Kidney (tissue), 14 donors: ENCODE results near the gene RNF25. TPM values are rescaled to one million over a fixed set of nuclear protein-coding genes. Genes with fewer than 3 reads are reported as not detected.

Source experiments
- DNase-seq, 5 donors: peaks; one replicate each; pipeline ENCODE4 v3.0.0-alpha.2; 2013 to 2020
- FAIRE-seq: peaks from 2 replicates; lab custom pipeline; 2012; peaks lifted over from hg19 to GRCh38; lab: Jason Lieb, UNC
- H3K27ac ChIP-seq, 2 donors: one replicate each; pipeline ENCODE4 v1.7.0; 2013; ENCODE audit warnings: low read depth in 2 of 2, low read length in 2 of 2, inconsistent platforms in 1 of 2
- H3K27me3 ChIP-seq: one replicate; pipeline ENCODE4 v1.7.1; 2013; ENCODE audit warnings: low read length, inconsistent platforms; ENCODE audit not compliant: control insufficient read depth, insufficient read depth
- H3K36me3 ChIP-seq, 3 donors: one replicate each; pipeline versions ENCODE4 v1.7.0 to v1.7.1; 2013; ENCODE audit warnings: low read length in 3 of 3, control low read depth in 1 of 3, inconsistent platforms in 1 of 3; ENCODE audit not compliant: insufficient read depth in 3 of 3, control insufficient read depth in 2 of 3
- H3K4me1 ChIP-seq, 3 donors: one replicate each; pipeline versions ENCODE4 v1.7.0 to v1.7.1; 2013; ENCODE audit warnings: low read length in 3 of 3, inconsistent platforms in 1 of 3, low read depth in 1 of 3; ENCODE audit not compliant: control insufficient read depth in 2 of 3, insufficient read depth in 2 of 3
- H3K4me3 ChIP-seq, 3 donors: one replicate each; pipeline versions ENCODE4 v1.7.0 to v1.8.1; 2013; ENCODE audit warnings: low read length in 3 of 3, control low read depth in 1 of 3, inconsistent platforms in 1 of 3
- H3K9ac ChIP-seq, 3 donors: one replicate each; pipeline versions ENCODE4 v1.7.0 to v1.7.1; 2013; ENCODE audit warnings: low read length in 3 of 3, control low read depth in 1 of 3, inconsistent platforms in 1 of 3
- H3K9me3 ChIP-seq, 3 donors: one replicate each; pipeline versions ENCODE4 v1.7.0 to v1.7.1; 2013; ENCODE audit warnings: low read length in 3 of 3, control low read depth in 1 of 3, inconsistent platforms in 1 of 3; ENCODE audit not compliant: control insufficient read depth in 2 of 3, insufficient read depth in 1 of 3
- intact Hi-C: fragments of 100-400 bp; cut with DNase I; formaldehyde crosslinking; loops from one replicate; pipeline ENCODE4 v1.11.1; 2022
- polyA plus RNA-seq: library from polyadenylated mRNA; stranded (reverse); fragments of 350-450 nt; fragmentation: Illumina TruSeq; extraction: RNeasy Lipid Tissue Mini Kit (QIAGEN cat#74804); gene quantifications from one replicate; pipeline ENCODE4 v1.2.3, GENCODE V29; 2014; ENCODE audit warnings: low read depth, low replicate concordance; ENCODE audit not compliant: insufficient read depth
- total RNA-seq: library from RNA; stranded (reverse); fragmentation: NEBNext Ultra II Directional; extraction: Animal tissue kit (Norgen Biotek cat#: 25700); gene quantifications from one replicate; pipeline ENCODE4 v1.2.1, GENCODE V29; 2021
- TF ChIP-seq, protein P1 (sequence below): IDR thresholded peaks from 3 replicates; pipeline ENCODE4 v1.5.1; 2012; ENCODE audit warnings: mild to moderate bottlenecking, moderate library complexity, borderline replicate concordance; ENCODE audit not compliant: insufficient read depth; ENCODE audit errors: extremely low read depth
- donor health status: control.
- donor health status: control.
- donor health status: control.
- donor health status: control.
- donor health status: control.
- donor health status: DM: yes; HTN: yes; CAD: no.
- donor health status: Normal renal cell carcinoma (clear cell type).

The RNF25 gene
- total and polyA plus RNA-seq, 2 donors from 2014 or later = 27.8 to 30.2 TPM

DNA sequence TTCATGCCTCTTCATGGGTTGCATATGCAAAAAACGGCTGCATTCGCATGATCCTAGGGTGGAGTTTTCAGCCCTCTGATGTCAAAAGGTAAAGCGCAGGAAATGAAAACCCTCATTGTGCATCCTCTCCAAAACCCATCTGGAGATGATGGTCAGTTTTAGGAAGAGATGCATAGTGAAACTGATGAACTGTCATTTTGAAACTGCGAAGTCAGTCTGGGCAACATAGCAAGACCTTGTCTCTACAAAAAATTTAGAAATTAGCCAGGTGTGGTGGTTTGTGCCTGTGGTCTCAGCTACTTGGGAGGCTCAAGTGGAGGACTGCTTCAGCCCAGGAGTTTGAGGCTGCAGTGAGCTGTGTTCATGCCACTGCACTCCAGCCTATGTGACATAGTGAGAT lies 36.3 kb upstream of the RNF25 start:
- H3K9ac ChIP-seq = no peak overlapping the region
- intact Hi-C loops = no loop called here
- H3K27me3 ChIP-seq = no peaks in the 10 kb centered on the region
- DNase-seq (no peak), FAIRE-seq (no peak)
- no peaks in the 10 kb centered on the region for H3K36me3 ChIP-seq
- no peak overlapping the region for H3K4me3 ChIP-seq
- peaks cover 3 to 6% (median 6%) of the 10 kb centered on the region in 3 donors for H3K4me1 ChIP-seq
- H3K27ac ChIP-seq = no peak overlapping the region
- no peaks in the 10 kb centered on the region for H3K9me3 ChIP-seq
- TF ChIP-seq, protein P1, sequence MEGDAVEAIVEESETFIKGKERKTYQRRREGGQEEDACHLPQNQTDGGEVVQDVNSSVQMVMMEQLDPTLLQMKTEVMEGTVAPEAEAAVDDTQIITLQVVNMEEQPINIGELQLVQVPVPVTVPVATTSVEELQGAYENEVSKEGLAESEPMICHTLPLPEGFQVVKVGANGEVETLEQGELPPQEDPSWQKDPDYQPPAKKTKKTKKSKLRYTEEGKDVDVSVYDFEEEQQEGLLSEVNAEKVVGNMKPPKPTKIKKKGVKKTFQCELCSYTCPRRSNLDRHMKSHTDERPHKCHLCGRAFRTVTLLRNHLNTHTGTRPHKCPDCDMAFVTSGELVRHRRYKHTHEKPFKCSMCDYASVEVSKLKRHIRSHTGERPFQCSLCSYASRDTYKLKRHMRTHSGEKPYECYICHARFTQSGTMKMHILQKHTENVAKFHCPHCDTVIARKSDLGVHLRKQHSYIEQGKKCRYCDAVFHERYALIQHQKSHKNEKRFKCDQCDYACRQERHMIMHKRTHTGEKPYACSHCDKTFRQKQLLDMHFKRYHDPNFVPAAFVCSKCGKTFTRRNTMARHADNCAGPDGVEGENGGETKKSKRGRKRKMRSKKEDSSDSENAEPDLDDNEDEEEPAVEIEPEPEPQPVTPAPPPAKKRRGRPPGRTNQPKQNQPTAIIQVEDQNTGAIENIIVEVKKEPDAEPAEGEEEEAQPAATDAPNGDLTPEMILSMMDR = no peak

DNA sequence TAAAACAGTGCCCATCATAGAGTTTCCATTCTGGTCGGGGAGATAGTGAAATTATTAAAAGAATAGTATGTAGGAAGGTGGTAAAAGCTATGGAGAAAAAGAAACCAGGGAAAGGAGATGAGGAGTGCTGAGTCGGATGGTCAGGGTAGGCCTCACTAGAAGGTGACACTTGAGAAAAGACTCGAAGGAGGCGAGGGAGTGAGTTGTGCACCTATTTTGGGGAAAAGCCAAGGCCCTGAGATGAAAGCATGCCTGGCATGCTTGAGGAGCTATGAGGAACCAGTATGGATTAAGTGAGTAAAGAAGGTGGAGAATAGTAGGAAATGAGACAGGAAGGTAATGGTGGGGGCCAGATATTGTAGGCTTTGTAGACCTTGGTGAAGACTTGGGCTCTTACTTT lies 31.5 kb upstream of the RNF25 start:
- FAIRE-seq (no peak), DNase-seq (no peak)
- Histone ChIP-seq H3K27me3 (no peaks in the 10 kb centered on the region), H3K9me3 (no peaks in the 10 kb centered on the region), H3K36me3 (peaks cover 0 to 8% (median 6%) of the 10 kb centered on the region in 3 donors), H3K9ac (no peak overlapping the region), H3K27ac (no peak overlapping the region), H3K4me1 (no peaks in the 10 kb centered on the region), H3K4me3 (no peak overlapping the region)
- TF ChIP-seq, protein P1 = no peak
- intact Hi-C loops = no loop called here

DNA sequence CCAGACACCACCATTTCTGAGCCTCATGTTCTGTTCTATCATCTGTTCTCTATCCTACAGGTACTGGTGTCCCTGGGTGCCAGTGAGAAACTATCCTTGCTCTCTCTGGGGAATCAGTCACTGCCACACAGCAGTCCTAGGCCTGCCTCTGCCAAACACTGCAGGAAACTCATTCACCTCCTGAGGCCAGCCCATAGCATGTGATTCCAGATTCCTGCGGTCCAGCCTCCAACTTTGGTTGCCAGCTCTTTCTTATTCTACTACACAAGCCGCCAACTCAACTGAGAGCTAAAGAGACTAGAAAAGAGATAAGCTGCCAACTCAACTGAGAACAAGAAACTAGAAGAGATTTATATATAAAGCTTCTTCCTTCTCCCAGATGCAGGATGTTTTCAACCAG lies 30.0 kb upstream of the RNF25 start:
- H3K27me3 ChIP-seq = no peaks in the 10 kb centered on the region
- H3K9ac ChIP-seq = no peak overlapping the region
- no peak overlapping the region for H3K27ac ChIP-seq
- no peaks in the 10 kb centered on the region for H3K9me3 ChIP-seq
- TF ChIP-seq, protein P1 = no peak
- peaks cover 2 to 14% (median 11%) of the 10 kb centered on the region in 3 donors for H3K36me3 ChIP-seq
- DNase-seq (no peak), FAIRE-seq (no peak)
- no peak overlapping the region for H3K4me3 ChIP-seq
- intact Hi-C loops = no loop called here
- H3K4me1 ChIP-seq = no peaks in the 10 kb centered on the region

DNA sequence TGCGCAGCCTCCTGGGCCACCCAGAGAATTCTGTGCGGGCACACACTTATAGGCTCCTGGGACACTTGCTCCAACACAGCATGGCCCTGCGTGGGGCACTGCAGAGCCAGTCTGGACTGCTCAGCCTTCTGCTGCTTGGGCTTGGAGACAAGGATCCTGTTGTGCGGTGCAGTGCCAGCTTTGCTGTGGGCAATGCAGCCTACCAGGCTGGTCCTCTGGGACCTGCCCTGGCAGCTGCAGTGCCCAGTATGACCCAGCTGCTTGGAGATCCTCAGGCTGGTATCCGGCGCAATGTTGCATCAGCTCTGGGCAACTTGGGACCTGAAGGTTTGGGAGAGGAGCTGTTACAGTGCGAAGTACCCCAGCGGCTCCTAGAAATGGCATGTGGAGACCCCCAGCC lies 27.1 kb upstream of the RNF25 start:
- FAIRE-seq (no peak), DNase-seq (no peak)
- peaks cover 3 to 24% (median 19%) of the 10 kb centered on the region in 3 donors for H3K36me3 ChIP-seq
- no peak overlapping the region for H3K27ac ChIP-seq
- H3K9ac ChIP-seq = no peak overlapping the region
- H3K9me3 ChIP-seq = no peaks in the 10 kb centered on the region
- TF ChIP-seq, protein P1 = no peak
- intact Hi-C loops = no loop called here
- no peaks in the 10 kb centered on the region for H3K27me3 ChIP-seq
- no peak overlapping the region for H3K4me3 ChIP-seq
- no peaks in the 10 kb centered on the region for H3K4me1 ChIP-seq
